ENCODE results near the gene MYBPC2. TPM values are rescaled to one million over a fixed set of nuclear protein-coding genes. Genes with fewer than 3 reads are reported as not detected.

MYBPC2 gene
- total RNA-seq, 4 donors from 2014 or later, result 0.29 TPM; not detected in 3

DNA sequence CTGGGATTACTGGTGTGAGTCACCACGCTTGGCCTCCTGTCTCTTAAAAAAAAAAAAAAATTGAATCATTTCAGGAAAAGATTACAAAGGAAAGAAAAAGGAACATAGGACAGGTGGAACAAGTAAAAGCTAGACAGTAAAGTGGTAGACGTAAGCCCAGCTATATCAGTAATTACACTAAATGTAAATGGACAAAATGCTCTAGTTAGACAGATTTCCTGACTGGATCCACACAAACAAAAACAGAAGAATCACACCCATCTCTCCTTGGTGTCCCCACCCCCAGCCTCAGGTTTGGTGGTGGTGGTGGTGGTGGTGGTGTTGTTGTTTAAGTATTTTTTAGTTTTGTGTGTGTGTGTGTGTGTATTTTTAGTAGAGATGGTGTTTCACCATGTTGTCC lies 20.3 kb upstream of the MYBPC2 start:
- H3K27me3 ChIP-seq, result peaks cover 11% of the 10 kb centered on the region
- 94% methylated on average over 2 of the region's 2 CpGs for WGBS
- TF ChIP-seq EP300 (IDR thresholded peaks at IDR 0.05) (no peak), POLR2AphosphoS5 (IDR thresholded peaks at IDR 0.05) (no peak), CTCF (IDR thresholded peaks at IDR 0.05) (no peak), POLR2A (IDR thresholded peaks at IDR 0.05) (no peak)

GRCh38 chr19:50413096-50413495 lies 19.6 kb upstream of the MYBPC2 start:
- Histone ChIP-seq H3K27ac (no peak overlapping the region), H3K4me1 (peaks cover under 1% of the 10 kb centered on the region), H3K36me3 (peaks cover 20% of the 10 kb centered on the region), H3K9me3 (no peaks in the 10 kb centered on the region), H3K4me3 (no peak overlapping the region), H3K27me3 (peaks cover 18% of the 10 kb centered on the region)
- WGBS, result 93% methylated on average over 13 of the region's 13 CpGs
- TF ChIP-seq CTCF (IDR thresholded peaks at IDR 0.05) (no peak), POLR2A (IDR thresholded peaks at IDR 0.05) (no peak), POLR2AphosphoS5 (IDR thresholded peaks at IDR 0.05) (no peak), EP300 (IDR thresholded peaks at IDR 0.05) (no peak)
- DNase-seq (ENCODE audit: low spot score in 2 of 2), result no peak

More for the DNA sequence above, 20.3 kb upstream of the MYBPC2 start:
- Histone ChIP-seq H3K4me3 (no peak overlapping the region), H3K36me3 (peaks cover 20% of the 10 kb centered on the region), H3K9me3 (no peaks in the 10 kb centered on the region), H3K27ac (no peak overlapping the region), H3K4me1 (no peaks in the 10 kb centered on the region)
- no peak for DNase-seq (ENCODE audit: low spot score in 2 of 2)

DNA sequence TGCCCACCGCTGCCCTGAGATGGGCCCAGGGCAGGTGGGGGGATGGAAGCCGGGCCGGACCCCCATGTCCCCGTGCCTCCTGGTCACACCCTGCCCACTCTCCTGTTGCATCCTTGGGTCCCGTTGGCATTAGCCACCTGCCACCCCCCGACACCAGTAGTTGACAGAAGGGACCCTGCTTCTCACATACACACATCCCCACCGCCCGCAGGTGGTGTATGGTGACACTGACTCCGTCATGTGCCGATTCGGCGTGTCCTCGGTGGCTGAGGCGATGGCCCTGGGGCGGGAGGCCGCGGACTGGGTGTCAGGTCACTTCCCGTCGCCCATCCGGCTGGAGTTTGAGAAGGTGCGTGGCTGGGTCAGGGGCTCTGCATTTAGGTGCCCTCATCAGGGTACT lies 19.2 kb upstream of the MYBPC2 start:
- 95% methylated on average over 9 of the region's 21 CpGs for WGBS
- peaks cover 5% of the 10 kb centered on the region for H3K4me1 ChIP-seq
- TF ChIP-seq CTCF (IDR thresholded peaks at IDR 0.05) (no peak), POLR2AphosphoS5 (IDR thresholded peaks at IDR 0.05) (no peak), EP300 (IDR thresholded peaks at IDR 0.05) (no peak), POLR2A (IDR thresholded peaks at IDR 0.05) (no peak)

GRCh38 chr19:50414864-50415660 lies 17.6 kb upstream of the MYBPC2 start:
- H3K27me3 ChIP-seq, result peaks cover 38% of the 10 kb centered on the region
- no peak overlapping the region for H3K27ac ChIP-seq
- H3K4me3 ChIP-seq, result no peak overlapping the region
- TF ChIP-seq CTCF (IDR thresholded peaks at IDR 0.05) (peak; percentile 36 to 88), EP300 (IDR thresholded peaks at IDR 0.05) (no peak)
- no peaks in the 10 kb centered on the region for H3K9me3 ChIP-seq
- peaks cover 3% of the 10 kb centered on the region for H3K36me3 ChIP-seq
- peaks cover 11% of the 10 kb centered on the region for H3K4me1 ChIP-seq
- no peak for DNase-seq (ENCODE audit: low spot score in 2 of 2)
- whole genome bisulfite sequencing, result 67% methylated on average over 24 of the region's 37 CpGs

More for the DNA sequence above, 19.2 kb upstream of the MYBPC2 start:
- H3K36me3 ChIP-seq, result peaks cover 19% of the 10 kb centered on the region
- H3K27me3 ChIP-seq, result peaks cover 22% of the 10 kb centered on the region
- DNase-seq (ENCODE audit: low spot score in 2 of 2), result no peak
- no peak overlapping the region for H3K4me3 ChIP-seq
- no peaks in the 10 kb centered on the region for H3K9me3 ChIP-seq
- no peak overlapping the region for H3K27ac ChIP-seq

GRCh38 chr19:50415661-50416033 lies 17.0 kb upstream of the MYBPC2 start:
- no peak for TF ChIP-seq POLR2A (IDR thresholded peaks at IDR 0.05)
- no peak for TF ChIP-seq EP300 (IDR thresholded peaks at IDR 0.05)
- no peak for TF ChIP-seq CTCF (IDR thresholded peaks at IDR 0.05)
- no peak for TF ChIP-seq POLR2AphosphoS5 (IDR thresholded peaks at IDR 0.05)
- peaks cover 11% of the 10 kb centered on the region for H3K4me1 ChIP-seq
- no peak overlapping the region for H3K27ac ChIP-seq
- DNase-seq (ENCODE audit: low spot score in 2 of 2), result no peak
- WGBS, result 71% methylated on average over 5 of the region's 22 CpGs
- no peak overlapping the region for H3K4me3 ChIP-seq
- H3K36me3 ChIP-seq, result no peaks in the 10 kb centered on the region
- H3K9me3 ChIP-seq, result no peaks in the 10 kb centered on the region
- peaks cover 41% of the 10 kb centered on the region for H3K27me3 ChIP-seq

Data from suprapubic skin (tissue), 4 donors.